Liver (tissue), 3 donors: ENCODE results near the gene USP2.

Experiments
- CTCF ChIP-seq: fragments of 150-350 bp; IDR thresholded peaks from 2 replicates; pipeline ENCODE4 v1.5.1; 2017; ENCODE audit warnings: improper control_type of control experiment, low read depth, low read length; ENCODE audit not compliant: missing input control
- FOXA1 ChIP-seq: IDR thresholded peaks from 2 replicates; pipeline ENCODE4 v1.6.1; 2016; ENCODE audit warnings: antibody characterized with exemption
- FOXA2 ChIP-seq: IDR thresholded peaks from 2 replicates; pipeline ENCODE4 v1.6.1; 2016; ENCODE audit warnings: antibody characterized with exemption
- GABPA ChIP-seq, 2 donors: IDR thresholded peaks in 1 of 2; conservative IDR thresholded peaks in 1 of 2; 2 replicates each; pipeline ENCODE4 v1.6.1; 2016; ENCODE audit warnings: antibody characterized with exemption in 2 of 2, mild to moderate bottlenecking in 1 of 2, moderate library complexity in 1 of 2
- HNF4G ChIP-seq: IDR thresholded peaks from 2 replicates; pipeline ENCODE4 v1.6.1; 2016; ENCODE audit warnings: antibody characterized with exemption
- MAX ChIP-seq: IDR thresholded peaks from 2 replicates; pipeline ENCODE4 v1.6.1; 2016; ENCODE audit warnings: antibody characterized with exemption
- RAD21 ChIP-seq, 2 donors: IDR thresholded peaks; 2 replicates each; pipeline ENCODE4 v1.6.1; 2016; ENCODE audit warnings: antibody characterized with exemption in 2 of 2, mild to moderate bottlenecking in 2 of 2
- SP1 ChIP-seq: IDR thresholded peaks from 2 replicates; pipeline ENCODE4 v1.6.1; 2018; ENCODE audit warnings: antibody characterized with exemption, mild to moderate bottlenecking
- TAF1 ChIP-seq: conservative IDR thresholded peaks from 2 replicates; pipeline ENCODE4 v1.6.1; 2016; ENCODE audit warnings: antibody characterized with exemption, mild to moderate bottlenecking
- YY1 ChIP-seq: IDR thresholded peaks from 2 replicates; pipeline ENCODE4 v1.6.1; 2016; ENCODE audit warnings: antibody characterized with exemption, mild to moderate bottlenecking
- TF ChIP-seq, protein P1 (sequence below): IDR thresholded peaks from 2 replicates; pipeline ENCODE4 v1.6.1; 2016; ENCODE audit warnings: antibody characterized with exemption
- TF ChIP-seq, protein P2 (sequence below): IDR thresholded peaks from 2 replicates; pipeline ENCODE4 v1.6.1; 2016; ENCODE audit warnings: antibody characterized with exemption, mild to moderate bottlenecking
- TF ChIP-seq, protein P3 (sequence below): IDR thresholded peaks from 2 replicates; pipeline ENCODE4 v1.6.1; 2016; ENCODE audit warnings: antibody characterized with exemption
- donor health status: healthy.
- donor health status: healthy.

DNA sequence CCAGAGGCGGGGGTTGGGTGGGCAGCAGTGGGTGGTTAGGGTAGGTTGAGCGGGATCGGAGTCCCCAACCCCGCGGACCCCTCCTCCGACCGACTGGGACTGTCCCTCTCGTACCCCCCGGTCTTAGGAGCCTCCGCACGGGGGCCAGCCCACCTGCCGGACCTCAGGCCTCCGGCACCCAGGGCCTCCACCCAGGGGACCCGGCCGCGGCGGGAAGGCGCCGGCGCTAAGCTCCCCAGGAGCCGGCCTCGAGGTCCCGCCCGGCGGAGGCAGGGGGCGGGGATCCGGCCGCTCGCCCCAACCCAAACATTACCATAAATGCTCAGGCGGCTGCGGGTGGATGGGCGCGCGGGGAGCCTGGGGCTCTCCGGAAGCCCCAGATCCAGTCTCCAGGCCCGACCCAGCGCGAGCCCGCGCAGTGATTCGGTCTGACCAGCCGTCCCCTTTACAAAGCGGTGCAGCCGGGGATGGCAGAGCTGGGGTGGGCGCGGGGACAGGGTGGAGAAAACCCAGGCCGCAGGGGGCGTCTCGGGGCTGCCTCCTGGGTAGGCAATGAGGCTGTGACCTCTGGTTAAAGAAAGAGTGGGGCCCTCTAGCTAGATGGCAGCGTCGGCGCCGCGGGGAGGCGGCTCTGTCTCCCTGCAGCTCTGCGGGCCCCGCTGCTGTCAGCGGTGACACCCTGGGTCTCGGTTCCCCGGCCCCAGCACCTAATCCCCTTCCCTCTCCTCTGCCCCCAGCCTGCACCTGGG, 60.5 kb downstream of the USP2 start:
- TF ChIP-seq CTCF (no peak), RAD21 (IDR thresholded peaks at IDR 0.05) (no peak), FOXA1 (no peak), MAX (no peak), TAF1 (no peak), HNF4G (no peak), GABPA (IDR thresholded peaks at IDR 0.05 in 1 of 2, conservative IDR thresholded peaks at IDR 0.05 in 1 of 2) (no peak), YY1 (no peak), SP1 (no peak), FOXA2 (no peak)
- TF ChIP-seq, protein P1, sequence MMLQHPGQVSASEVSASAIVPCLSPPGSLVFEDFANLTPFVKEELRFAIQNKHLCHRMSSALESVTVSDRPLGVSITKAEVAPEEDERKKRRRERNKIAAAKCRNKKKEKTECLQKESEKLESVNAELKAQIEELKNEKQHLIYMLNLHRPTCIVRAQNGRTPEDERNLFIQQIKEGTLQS = no peak
- TF ChIP-seq, protein P2, sequence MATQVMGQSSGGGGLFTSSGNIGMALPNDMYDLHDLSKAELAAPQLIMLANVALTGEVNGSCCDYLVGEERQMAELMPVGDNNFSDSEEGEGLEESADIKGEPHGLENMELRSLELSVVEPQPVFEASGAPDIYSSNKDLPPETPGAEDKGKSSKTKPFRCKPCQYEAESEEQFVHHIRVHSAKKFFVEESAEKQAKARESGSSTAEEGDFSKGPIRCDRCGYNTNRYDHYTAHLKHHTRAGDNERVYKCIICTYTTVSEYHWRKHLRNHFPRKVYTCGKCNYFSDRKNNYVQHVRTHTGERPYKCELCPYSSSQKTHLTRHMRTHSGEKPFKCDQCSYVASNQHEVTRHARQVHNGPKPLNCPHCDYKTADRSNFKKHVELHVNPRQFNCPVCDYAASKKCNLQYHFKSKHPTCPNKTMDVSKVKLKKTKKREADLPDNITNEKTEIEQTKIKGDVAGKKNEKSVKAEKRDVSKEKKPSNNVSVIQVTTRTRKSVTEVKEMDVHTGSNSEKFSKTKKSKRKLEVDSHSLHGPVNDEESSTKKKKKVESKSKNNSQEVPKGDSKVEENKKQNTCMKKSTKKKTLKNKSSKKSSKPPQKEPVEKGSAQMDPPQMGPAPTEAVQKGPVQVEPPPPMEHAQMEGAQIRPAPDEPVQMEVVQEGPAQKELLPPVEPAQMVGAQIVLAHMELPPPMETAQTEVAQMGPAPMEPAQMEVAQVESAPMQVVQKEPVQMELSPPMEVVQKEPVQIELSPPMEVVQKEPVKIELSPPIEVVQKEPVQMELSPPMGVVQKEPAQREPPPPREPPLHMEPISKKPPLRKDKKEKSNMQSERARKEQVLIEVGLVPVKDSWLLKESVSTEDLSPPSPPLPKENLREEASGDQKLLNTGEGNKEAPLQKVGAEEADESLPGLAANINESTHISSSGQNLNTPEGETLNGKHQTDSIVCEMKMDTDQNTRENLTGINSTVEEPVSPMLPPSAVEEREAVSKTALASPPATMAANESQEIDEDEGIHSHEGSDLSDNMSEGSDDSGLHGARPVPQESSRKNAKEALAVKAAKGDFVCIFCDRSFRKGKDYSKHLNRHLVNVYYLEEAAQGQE = no peak
- TF ChIP-seq, protein P3, sequence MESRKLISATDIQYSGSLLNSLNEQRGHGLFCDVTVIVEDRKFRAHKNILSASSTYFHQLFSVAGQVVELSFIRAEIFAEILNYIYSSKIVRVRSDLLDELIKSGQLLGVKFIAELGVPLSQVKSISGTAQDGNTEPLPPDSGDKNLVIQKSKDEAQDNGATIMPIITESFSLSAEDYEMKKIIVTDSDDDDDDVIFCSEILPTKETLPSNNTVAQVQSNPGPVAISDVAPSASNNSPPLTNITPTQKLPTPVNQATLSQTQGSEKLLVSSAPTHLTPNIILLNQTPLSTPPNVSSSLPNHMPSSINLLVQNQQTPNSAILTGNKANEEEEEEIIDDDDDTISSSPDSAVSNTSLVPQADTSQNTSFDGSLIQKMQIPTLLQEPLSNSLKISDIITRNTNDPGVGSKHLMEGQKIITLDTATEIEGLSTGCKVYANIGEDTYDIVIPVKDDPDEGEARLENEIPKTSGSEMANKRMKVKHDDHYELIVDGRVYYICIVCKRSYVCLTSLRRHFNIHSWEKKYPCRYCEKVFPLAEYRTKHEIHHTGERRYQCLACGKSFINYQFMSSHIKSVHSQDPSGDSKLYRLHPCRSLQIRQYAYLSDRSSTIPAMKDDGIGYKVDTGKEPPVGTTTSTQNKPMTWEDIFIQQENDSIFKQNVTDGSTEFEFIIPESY = no peak
